Fibroblast of upper back skin (primary cell): ENCODE data around the gene DMRTB1.

Experiments used
- DNase-seq: peaks from one replicate; pipeline ENCODE4 v3.0.0-alpha.2; 2013

The DMRTB1 gene

GRCh38 chr1:53495633-53496345 is 36.6 kb downstream of the DMRTB1 start:
- DNase-seq: no peak

GRCh38 chr1:53498555-53499131 is 39.4 kb downstream of the DMRTB1 start:
- peak; percentile 58 for DNase-seq

GRCh38 chr1:53499257-53500203 is 40.3 kb downstream of the DMRTB1 start:
- DNase-seq: no peak

GRCh38 chr1:53500204-53501064 is 41.2 kb downstream of the DMRTB1 start:
- no peak for DNase-seq

GRCh38 chr1:53501065-53502005 is 42.1 kb downstream of the DMRTB1 start:
- DNase-seq: no peak

- peak; percentile 50 for DNase-seq
Measured at GRCh38 chr1:53502641-53503432, 43.6 kb downstream of the DMRTB1 start.

- DNase-seq: peak; percentile 22
Measured at GRCh38 chr1:53503433-53504217, 44.4 kb downstream of the DMRTB1 start.

- DNase-seq: no peak
Measured at GRCh38 chr1:53504901-53505300, 45.7 kb downstream of the DMRTB1 start.

- DNase-seq: no peak
Measured at GRCh38 chr1:53505401-53505800, 46.2 kb downstream of the DMRTB1 start.

GRCh38 chr1:53505891-53506290 is 46.7 kb downstream of the DMRTB1 start:
- no peak for DNase-seq

- no peak for DNase-seq
Measured at GRCh38 chr1:53506355-53507050, 47.3 kb downstream of the DMRTB1 start.

GRCh38 chr1:53507116-53507820 is 48.1 kb downstream of the DMRTB1 start:
- no peak for DNase-seq

- DNase-seq: no peak
Measured at GRCh38 chr1:53508056-53508990, 49.1 kb downstream of the DMRTB1 start.

GRCh38 chr1:53508991-53509666 is 49.9 kb downstream of the DMRTB1 start:
- DNase-seq: peak; percentile 24

GRCh38 chr1:53509775-53510174 is 50.6 kb downstream of the DMRTB1 start:
- no peak for DNase-seq

GRCh38 chr1:53510215-53510614 is 51.0 kb downstream of the DMRTB1 start:
- DNase-seq: no peak
